Tibial nerve (tissue), 4 donors: ENCODE results near the gene HCFC1. TPM values are rescaled to one million over a fixed set of nuclear protein-coding genes. Genes with fewer than 3 reads are reported as not detected.
"Not testable (repeated sequence)": the region's sequence is repeated elsewhere in the genome, so short reads cannot be mapped to it uniquely, and the experiment has no call there.

ENCODE experiments used
- DNase-seq, 2 donors: peaks; one replicate each; pipeline ENCODE4 v3.0.0-alpha.2; 2019; ENCODE audit warnings: low spot score in 2 of 2
- H3K27ac ChIP-seq, 4 donors: fragments of 200-600 bp; sonication (generic) in 3 of 4; one replicate each; pipeline ENCODE4 v1.5.1; 2017 to 2019; ENCODE audit warnings: mild to moderate bottlenecking in 1 of 4
- H3K27me3 ChIP-seq, 2 donors: fragments of 200-600 bp; sonication (generic) in 1 of 2; one replicate each; pipeline versions ENCODE4 v1.5.1 to v1.6.0; 2017 to 2019
- H3K36me3 ChIP-seq, 3 donors: fragments of 200-600 bp; sonication (generic); one replicate each; pipeline ENCODE4 v1.5.1; 2018 to 2019
- H3K4me1 ChIP-seq, 4 donors: fragments of 200-600 bp; sonication (generic) in 3 of 4; one replicate each; pipeline ENCODE4 v1.5.1; 2017 to 2019
- H3K4me3 ChIP-seq, 4 donors: fragments of 200-600 bp; sonication (generic) in 3 of 4; one replicate each; pipeline ENCODE4 v1.5.1; 2017 to 2019; ENCODE audit warnings: mild to moderate bottlenecking in 1 of 4, moderate library complexity in 1 of 4
- H3K9me3 ChIP-seq, 4 donors: fragments of 200-600 bp; sonication (generic) in 3 of 4; one replicate each; pipeline ENCODE4 v1.5.1; 2017 to 2019
- EP300 ChIP-seq, 2 donors: sonication (generic); formaldehyde crosslinking; IDR thresholded peaks; one replicate each; pipeline ENCODE4 v1.6.1; 2017; ENCODE audit warnings: antibody characterized with exemption in 2 of 2, mild to moderate bottlenecking in 1 of 2
- POLR2A ChIP-seq, 2 donors: fragments of 450-650 bp; IDR thresholded peaks; one replicate each; pipeline ENCODE4 v1.6.1; 2017; ENCODE audit warnings: antibody characterized with exemption in 2 of 2, mild to moderate bottlenecking in 2 of 2, moderate library complexity in 2 of 2
- WGBS, 2 donors: methylation state at CpG; one replicate each; pipeline ENCODE4 v1.1.5; 2018; 5-methylcytosine and 5-hydroxymethylcytosine counted together
- total RNA-seq, 4 donors: library from RNA; depleted of rRNA; stranded (reverse); fragments of >200 nt; gene quantifications; one replicate each; pipeline ENCODE4 v1.1.0, GENCODE V29; 2016
- TF ChIP-seq, protein P1 (sequence below), 5 experiments: fragments of 200-600 bp in 3 of 5; fragments of 450-650 bp in 2 of 5; sonication (generic) in 3 of 5; IDR thresholded peaks; one replicate each; pipeline ENCODE4 v1.5.1; 2016 to 2019; ENCODE audit warnings: antibody characterized with exemption in 5 of 5, mild to moderate bottlenecking in 3 of 5, moderate library complexity in 2 of 5

HCFC1 gene
- total RNA-seq, 4 donors from 2014 or later = 42.6 to 52.2 (median 48.9) TPM

DNA sequence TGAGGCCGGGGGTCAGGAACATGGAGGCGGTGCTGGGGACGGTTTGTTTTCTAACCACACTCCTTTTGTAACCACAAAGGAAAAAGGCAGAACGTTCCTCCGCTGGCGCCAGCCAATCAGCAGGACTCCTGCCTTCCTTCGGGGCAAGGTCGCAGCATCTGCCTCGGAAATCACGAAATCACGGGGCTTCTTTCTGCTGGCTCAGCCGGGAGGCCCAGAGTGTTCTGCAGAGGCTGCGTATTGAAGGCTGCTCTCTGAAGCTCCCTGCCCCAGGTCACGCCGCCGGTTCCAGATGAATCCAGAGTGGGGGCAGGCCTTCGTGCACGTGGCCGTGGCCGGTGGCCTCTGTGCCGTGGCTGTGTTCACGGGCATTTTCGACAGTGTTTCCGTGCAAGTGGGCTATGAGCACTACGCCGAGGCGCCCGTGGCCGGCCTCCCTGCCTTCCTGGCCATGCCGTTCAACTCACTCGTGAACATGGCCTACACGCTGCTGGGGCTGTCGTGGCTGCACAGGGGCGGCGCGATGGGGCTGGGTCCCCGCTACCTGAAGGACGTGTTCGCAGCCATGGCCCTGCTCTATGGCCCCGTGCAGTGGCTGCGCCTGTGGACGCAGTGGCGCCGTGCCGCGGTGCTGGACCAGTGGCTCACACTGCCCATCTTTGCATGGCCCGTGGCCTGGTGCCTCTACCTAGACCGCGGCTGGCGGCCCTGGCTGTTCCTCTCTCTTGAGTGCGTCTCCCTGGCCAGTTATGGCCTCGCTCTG lies 10.3 kb upstream of the HCFC1 start:
- H3K27ac ChIP-seq = peak overlapping the region; percentile 61 to 84 (median 72)
- peak; percentile 46 to 61 for DNase-seq
- TF ChIP-seq, protein P1, sequence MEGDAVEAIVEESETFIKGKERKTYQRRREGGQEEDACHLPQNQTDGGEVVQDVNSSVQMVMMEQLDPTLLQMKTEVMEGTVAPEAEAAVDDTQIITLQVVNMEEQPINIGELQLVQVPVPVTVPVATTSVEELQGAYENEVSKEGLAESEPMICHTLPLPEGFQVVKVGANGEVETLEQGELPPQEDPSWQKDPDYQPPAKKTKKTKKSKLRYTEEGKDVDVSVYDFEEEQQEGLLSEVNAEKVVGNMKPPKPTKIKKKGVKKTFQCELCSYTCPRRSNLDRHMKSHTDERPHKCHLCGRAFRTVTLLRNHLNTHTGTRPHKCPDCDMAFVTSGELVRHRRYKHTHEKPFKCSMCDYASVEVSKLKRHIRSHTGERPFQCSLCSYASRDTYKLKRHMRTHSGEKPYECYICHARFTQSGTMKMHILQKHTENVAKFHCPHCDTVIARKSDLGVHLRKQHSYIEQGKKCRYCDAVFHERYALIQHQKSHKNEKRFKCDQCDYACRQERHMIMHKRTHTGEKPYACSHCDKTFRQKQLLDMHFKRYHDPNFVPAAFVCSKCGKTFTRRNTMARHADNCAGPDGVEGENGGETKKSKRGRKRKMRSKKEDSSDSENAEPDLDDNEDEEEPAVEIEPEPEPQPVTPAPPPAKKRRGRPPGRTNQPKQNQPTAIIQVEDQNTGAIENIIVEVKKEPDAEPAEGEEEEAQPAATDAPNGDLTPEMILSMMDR (IDR thresholded peaks at IDR 0.05) = no peak
- TF ChIP-seq EP300 (IDR thresholded peaks at IDR 0.05) = peak in 1 of 2 donors; percentile 54
- H3K4me1 ChIP-seq = peaks cover 0 to 33% (median 9%) of the 10 kb centered on the region in 4 donors
- WGBS, 2 donors = 32 to 77% methylated on average over 3 to 46 of the region's 52 CpGs
- peaks cover 0 to 3% of the 10 kb centered on the region in 2 donors for H3K27me3 ChIP-seq
- no peaks in the 10 kb centered on the region for H3K36me3 ChIP-seq
- no peaks in the 10 kb centered on the region for H3K9me3 ChIP-seq
- no peak overlapping the region for H3K4me3 ChIP-seq

DNA sequence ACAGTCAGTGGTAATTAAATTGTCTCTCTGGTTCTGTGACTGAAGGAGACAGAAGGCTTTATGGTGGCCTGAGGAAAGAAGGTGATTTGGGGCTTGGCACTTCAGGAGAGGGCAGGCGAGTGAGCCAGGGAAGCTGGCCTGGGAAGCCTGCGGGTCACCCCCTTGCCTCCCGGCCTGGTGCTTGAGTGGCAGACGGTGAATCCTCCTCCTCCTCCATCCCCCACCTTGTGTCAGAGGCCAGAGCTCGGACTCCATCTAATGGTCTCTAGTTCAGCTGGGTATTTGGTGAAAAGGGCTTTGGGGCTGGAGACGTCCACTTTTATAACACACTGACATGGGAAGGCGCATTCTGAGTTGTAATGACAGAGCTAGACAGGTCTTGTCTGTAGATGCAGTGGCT lies 9.6 kb upstream of the HCFC1 start:
- H3K9me3 ChIP-seq = no peaks in the 10 kb centered on the region
- peak overlapping the region; percentile 61 to 84 (median 72) for H3K27ac ChIP-seq

DNA sequence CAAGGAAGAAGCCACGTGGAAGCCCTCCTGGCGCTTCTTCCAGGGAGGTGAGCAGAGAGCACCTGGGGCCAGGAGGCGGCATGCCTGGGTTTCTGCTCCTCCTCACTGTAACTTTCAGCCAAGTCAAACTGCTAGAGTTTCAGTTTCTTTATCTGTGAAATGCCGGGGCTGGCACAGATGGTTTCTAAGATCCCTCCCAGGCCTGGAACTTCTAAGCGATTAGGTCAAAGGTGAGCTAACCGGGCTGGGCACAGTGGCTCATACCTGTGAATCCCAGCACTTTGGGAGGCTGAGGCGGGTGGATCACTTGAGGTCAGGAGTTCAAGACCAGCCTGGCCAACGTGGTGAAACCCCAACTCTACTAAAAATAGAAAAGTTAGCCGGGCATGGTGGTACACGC lies 8.8 kb upstream of the HCFC1 start:
- WGBS, 2 donors = 75 to 83% methylated on average over 8 to 10 of the region's 10 CpGs
- H3K36me3 ChIP-seq, H3K4me3 ChIP-seq, H3K9me3 ChIP-seq, DNase-seq, H3K27me3 ChIP-seq: not testable (repeated sequence)
- peak overlapping the region in 2 of 4 donors; percentile 78 to 84 for H3K27ac ChIP-seq
- H3K4me1 ChIP-seq = peaks cover 0 to 29% (median 9%) of the 10 kb centered on the region in 4 donors

More for the DNA sequence above, 9.6 kb upstream of the HCFC1 start:
- Histone ChIP-seq H3K4me1 (peaks cover 0 to 33% (median 9%) of the 10 kb centered on the region in 4 donors), H3K27me3 (peaks cover 0 to 3% of the 10 kb centered on the region in 2 donors), H3K36me3 (no peaks in the 10 kb centered on the region), H3K4me3 (no peak overlapping the region)
- TF ChIP-seq, protein P1 (IDR thresholded peaks at IDR 0.05) = no peak
- TF ChIP-seq POLR2A (IDR thresholded peaks at IDR 0.05) (no peak), EP300 (IDR thresholded peaks at IDR 0.05) (no peak)
- DNase-seq = no peak
- WGBS, 2 donors = 59 to 78% methylated on average over 7 of the region's 7 CpGs

DNA sequence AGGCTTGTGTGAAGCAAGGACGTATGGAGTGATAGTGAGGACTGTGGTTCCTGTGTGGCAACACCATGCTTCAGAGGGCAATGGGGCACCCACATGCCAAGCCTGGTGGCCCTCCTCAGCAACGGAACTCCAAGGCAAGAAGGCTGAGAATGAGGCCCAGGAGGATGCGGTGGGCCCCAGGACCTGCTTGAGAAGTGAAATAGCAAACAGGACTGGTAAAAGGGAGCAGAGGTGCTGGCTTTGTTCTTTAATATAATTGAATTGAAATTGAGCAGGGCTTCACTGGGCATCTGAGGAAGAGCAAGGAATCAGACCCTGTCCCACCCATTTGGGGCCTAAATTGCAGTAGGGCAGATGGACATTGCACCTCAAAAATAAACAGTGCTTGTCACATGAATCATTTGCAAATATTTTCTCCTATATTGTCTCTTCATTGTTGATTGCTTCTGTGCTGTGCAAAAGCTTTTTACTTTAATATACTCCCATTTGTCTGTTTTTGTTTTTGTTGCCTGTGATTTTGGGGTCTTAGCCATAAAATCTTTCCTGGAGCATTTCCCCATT lies 3.2 kb upstream of the HCFC1 start:
- Histone ChIP-seq H3K4me1 (peaks cover 0 to 17% (median 2%) of the 10 kb centered on the region in 4 donors), H3K9me3 (no peaks in the 10 kb centered on the region), H3K4me3 (no peak overlapping the region), H3K36me3 (no peaks in the 10 kb centered on the region), H3K27ac (peak overlapping the region in 3 of 4 donors; percentile 91 to 98 (median 96)), H3K27me3 (no peaks in the 10 kb centered on the region)
- no peak for DNase-seq
- TF ChIP-seq, protein P1 (IDR thresholded peaks at IDR 0.05) = no peak
- TF ChIP-seq EP300 (IDR thresholded peaks at IDR 0.05) (no peak), POLR2A (IDR thresholded peaks at IDR 0.05) (no peak)
- 63 to 76% methylated on average over 3 of the region's 3 CpGs for WGBS, 2 donors

DNA sequence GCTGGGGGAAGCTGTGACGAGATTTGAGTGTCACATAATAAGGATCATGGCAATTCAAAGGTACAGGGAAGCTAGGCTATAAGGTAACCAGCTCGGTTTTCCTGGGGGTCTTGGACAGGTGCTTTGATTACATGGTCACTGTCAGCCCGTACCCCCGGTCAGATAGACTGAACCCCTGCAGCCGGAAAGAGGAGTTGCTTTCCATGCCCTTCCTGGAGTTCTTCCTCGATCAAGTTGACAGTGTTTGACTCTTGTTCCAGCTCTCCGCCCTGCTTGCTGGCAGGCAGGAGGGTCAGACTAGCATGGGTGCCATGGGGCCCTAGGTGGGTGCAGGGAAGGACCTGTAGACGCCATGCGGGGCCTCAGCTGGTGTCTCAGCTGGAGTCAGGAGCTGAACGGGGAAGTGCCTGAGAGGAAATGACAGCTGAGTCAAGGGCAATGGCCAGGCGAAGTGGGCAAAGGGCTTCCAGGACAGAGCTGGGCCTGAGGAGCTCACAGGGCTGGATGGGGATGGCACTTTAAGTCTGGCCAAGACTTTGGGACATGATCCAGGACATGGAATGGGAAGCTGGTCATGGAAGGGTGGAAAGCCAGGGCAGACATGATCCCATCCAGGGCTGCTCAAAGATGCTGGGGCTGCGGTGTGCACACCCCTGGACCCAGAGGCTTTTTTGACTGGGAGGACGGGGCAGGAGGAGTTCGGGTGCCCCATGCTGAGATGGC lies 2.5 kb upstream of the HCFC1 start:
- Histone ChIP-seq H3K9me3 (no peaks in the 10 kb centered on the region), H3K4me3 (no peak overlapping the region), H3K36me3 (no peaks in the 10 kb centered on the region), H3K27me3 (no peaks in the 10 kb centered on the region), H3K4me1 (peaks cover 0 to 22% (median 4%) of the 10 kb centered on the region in 4 donors), H3K27ac (peak overlapping the region; percentile 91 to 98 (median 96))
- DNase-seq = no peak
- TF ChIP-seq POLR2A (IDR thresholded peaks at IDR 0.05) (no peak), EP300 (IDR thresholded peaks at IDR 0.05) (no peak)
- TF ChIP-seq, protein P1 (IDR thresholded peaks at IDR 0.05) = no peak
- WGBS, 2 donors = 65 to 74% methylated on average over 13 of the region's 14 CpGs
